K562 (cell line): ENCODE data around the gene P4HB. TPM values are rescaled to one million over a fixed set of nuclear protein-coding genes. Genes with fewer than 3 reads are reported as not detected.

Experiments used
- ATF7 ChIP-seq: fragments of 450-650 bp; IDR thresholded peaks from 2 replicates; pipeline ENCODE4 v1.7.1; 2014; ENCODE audit warnings: mild to moderate bottlenecking, moderate library complexity
- CBX2 ChIP-seq: fragments of 200-600 bp; sonication (generic); IDR thresholded peaks from one replicate; pipeline ENCODE4 v1.6.1; 2012; ENCODE audit warnings: mild to moderate bottlenecking, low read length, inconsistent platforms; ENCODE audit not compliant: insufficient read depth, poor library complexity, severe bottlenecking
- CREM ChIP-seq: IDR thresholded peaks from 2 replicates; pipeline ENCODE4 v1.6.1; 2014; ENCODE audit warnings: antibody characterized with exemption, low read depth
- CXXC5 ChIP-seq: fragments of 250-450 bp; sonication (Bioruptor Pico); IDR thresholded peaks from 2 replicates; pipeline ENCODE4 v1.8.0; 2022; ENCODE audit warnings: inconsistent platforms, mild to moderate bottlenecking, moderate library complexity
- JUND ChIP-seq, 2 experiments: IDR thresholded peaks; 2 replicates in 1 of 2; 3 replicates in 1 of 2; pipeline ENCODE4 v1.6.1; 2011; ENCODE audit warnings: borderline replicate concordance in 2 of 2, low read depth in 2 of 2, low read length in 2 of 2, improper control_type of control experiment in 1 of 2, missing biosample characterization in 1 of 2, missing genetic modification characterization in 1 of 2, missing genetic modification reagents in 1 of 2
- MAZ ChIP-seq, 2 experiments: fragments of 450-650 bp in 1 of 2; sonication (generic) in 1 of 2; formaldehyde crosslinking; IDR thresholded peaks in 1 of 2; conservative IDR thresholded peaks in 1 of 2; 2 replicates each; pipeline versions ENCODE4 v1.4.0 to v1.5.0; 2020; ENCODE audit warnings: mild to moderate bottlenecking in 1 of 2, missing genetic modification reagents in 1 of 2
- MGA ChIP-seq: fragments of 450-650 bp; IDR thresholded peaks from 2 replicates; pipeline ENCODE4 v1.6.1; 2016; ENCODE audit warnings: mild to moderate bottlenecking, moderate library complexity
- MXD1 ChIP-seq: fragments of 250-450 bp; sonication (Bioruptor Pico); IDR thresholded peaks from 2 replicates; pipeline ENCODE4 v1.8.0; 2021; ENCODE audit warnings: borderline replicate concordance, mild to moderate bottlenecking, moderate library complexity; ENCODE audit not compliant: poor library complexity, severe bottlenecking
- TFAP4 ChIP-seq: sonication (generic); formaldehyde crosslinking; IDR thresholded peaks from 2 replicates; pipeline ENCODE4 v1.8.0; 2022; ENCODE audit warnings: missing genetic modification reagents, mild to moderate bottlenecking, moderate library complexity, borderline replicate concordance
- THRA ChIP-seq: fragments of 450-650 bp; IDR thresholded peaks from 2 replicates; pipeline ENCODE4 v1.6.1; 2017; ENCODE audit warnings: mild to moderate bottlenecking, moderate library complexity
- ZNF436 ChIP-seq: fragments of 250-450, 450-650 bp; sonication (Bioruptor Pico); formaldehyde crosslinking; IDR thresholded peaks from 2 replicates; pipeline ENCODE4 v1.7.0; 2020; ENCODE audit warnings: mild to moderate bottlenecking
- polyA plus RNA-seq, 8 experiments: library from polyadenylated mRNA; depleted of rRNA in 4 of 8; stranded (reverse) in 5 of 8; unstranded in 3 of 8; fragments of >200 nt; fragmentation: Nextera tagmentation in 2 of 8; fragmentation: Illumina TruSeq in 1 of 8; extraction: Ambion mirVana in 2 of 8; extraction: Trizol in 1 of 8; gene quantifications; 2 replicates each; pipeline versions ENCODE4 v1.2.1 to v1.2.3, GENCODE V29; 2011 to 2014; ENCODE audit warnings: inconsistent platforms in 1 of 8, missing spikeins in 1 of 8
- total RNA-seq, 7 experiments: library from RNA; depleted of rRNA in 6 of 7; stranded (reverse); fragments of >200 nt in 6 of 7; fragmentation: Illumina TruSeq in 2 of 7; extraction: Trizol in 2 of 7; gene quantifications; 2 replicates each; pipeline versions ENCODE4 v1.2.1 to v1.2.3, GENCODE V29; 2011 to 2021; ENCODE audit warnings: low replicate concordance in 1 of 7

Gene P4HB
- total and polyA plus RNA-seq, 9 of the 15 experiments (the other 6 are each of a cell fraction or from before 2014, with no cell fraction given): 4.4 to 645 (median 325) TPM

DNA sequence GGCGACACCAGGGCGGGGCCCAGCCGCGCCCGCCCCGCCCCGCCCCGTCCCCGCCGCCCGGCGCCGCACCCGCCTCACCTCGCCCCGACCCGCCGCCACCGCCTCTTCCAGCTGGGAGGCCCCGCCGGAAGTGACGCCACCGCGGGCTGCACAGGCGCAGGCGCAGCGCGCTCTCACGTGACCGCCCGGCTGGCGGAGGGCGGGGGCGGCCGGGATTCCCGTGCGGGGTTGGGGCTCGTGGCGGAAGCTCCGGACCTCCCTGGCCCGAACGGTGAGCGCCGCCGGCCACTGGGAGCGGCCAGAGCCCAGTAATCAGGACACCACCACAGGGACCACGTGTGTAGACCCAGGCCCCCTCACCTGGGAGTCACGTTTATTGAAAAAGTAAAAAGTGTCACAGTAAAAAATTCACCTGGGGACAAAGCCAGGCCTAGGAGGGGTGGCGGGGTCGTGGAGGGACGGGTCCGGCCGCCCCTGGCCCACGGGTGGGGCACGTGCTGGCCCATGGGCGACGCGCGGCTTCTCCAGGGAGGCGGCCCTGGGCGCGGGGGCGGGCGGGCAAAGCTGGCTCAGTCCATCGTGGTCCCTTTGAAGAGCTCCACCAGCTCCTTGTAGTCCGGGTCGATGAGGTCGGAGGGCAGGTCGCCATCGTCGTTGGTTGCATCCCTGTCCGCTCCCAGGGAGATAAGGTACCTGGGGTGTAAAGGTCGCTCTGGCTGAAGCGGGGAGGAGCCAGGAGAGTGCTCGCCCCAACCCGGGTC, 27.0 kb downstream of the P4HB start, which contains the start of gene MCRIP1 (continued):
- TF ChIP-seq MAZ (CRISPR knock-in tag; conservative IDR thresholded peaks at IDR 0.05 in 1 of 2, IDR thresholded peaks at IDR 0.05 in 1 of 2) (peak; percentile 84 to 89), ZNF436 (CRISPR knock-in tag) (no peak), TFAP4 (peak; percentile 96), THRA (no peak), CREM (peak; percentile 94), ATF7 (no peak; the same call in 1 of the 2 replicates), MGA (peak; percentile 97), JUND (IDR thresholded peaks at IDR 0.05; ENCODE audit: borderline replicate concordance, low read depth, low read length) (peak; percentile 68), JUND (tag; IDR thresholded peaks at IDR 0.05; ENCODE audit: borderline replicate concordance, low read depth, low read length) (no peak; the same call in 2 of the 3 replicates), CBX2 (no peak), MXD1 (CRISPR knock-in tag) (peak; percentile 8), CXXC5 (CRISPR knock-in tag) (peak; percentile 73)
